HG03097 (cell line): Measurements from ENCODE around the gene DTX3.
"Not testable (repeated sequence)": the region's sequence is repeated elsewhere in the genome, so short reads cannot be mapped to it uniquely, and the experiment has no call there.

ENCODE experiments used
- ATAC-seq: cut with Tn5 transposase; IDR thresholded peaks from one replicate; pipeline ENCODE4 v1.9.1; 2021; ENCODE audit not compliant: unreplicated experiment, low FRiP score

The DTX3 gene

GRCh38 chr12:57618431-57618830 lies 13.8 kb downstream of the DTX3 start:
- ATAC-seq: not testable (repeated sequence)

- ATAC-seq: no peak
Measured at GRCh38 chr12:57618966-57619433, 14.4 kb downstream of the DTX3 start.

- ATAC-seq: no peak
Measured at GRCh38 chr12:57619434-57620244, 15.0 kb downstream of the DTX3 start.

- no peak for ATAC-seq
Measured at GRCh38 chr12:57620245-57620935, 15.8 kb downstream of the DTX3 start.

- no peak for ATAC-seq
Measured at GRCh38 chr12:57620936-57621496, 16.4 kb downstream of the DTX3 start.

GRCh38 chr12:57621497-57622292 lies 17.1 kb downstream of the DTX3 start:
- no peak for ATAC-seq

- no peak for ATAC-seq
Measured at GRCh38 chr12:57622293-57623245, 17.9 kb downstream of the DTX3 start.

- ATAC-seq: no peak
Measured at GRCh38 chr12:57623385-57623784, 18.8 kb downstream of the DTX3 start.

- ATAC-seq: no peak
Measured at GRCh38 chr12:57623811-57624390, 19.3 kb downstream of the DTX3 start.

GRCh38 chr12:57624441-57625220 lies 20.0 kb downstream of the DTX3 start:
- no peak for ATAC-seq

- no peak for ATAC-seq
Measured at GRCh38 chr12:57625261-57626032, 20.8 kb downstream of the DTX3 start.

- no peak for ATAC-seq
Measured at GRCh38 chr12:57626111-57626920, 21.7 kb downstream of the DTX3 start.

- no peak for ATAC-seq
Measured at GRCh38 chr12:57626921-57627445, 22.4 kb downstream of the DTX3 start.

GRCh38 chr12:57627501-57628279 lies 23.1 kb downstream of the DTX3 start:
- ATAC-seq: no peak

- no peak for ATAC-seq
Measured at GRCh38 chr12:57628280-57629191, 23.9 kb downstream of the DTX3 start.
